ENCODE results near the gene P3H3. TPM values are rescaled to one million over a fixed set of nuclear protein-coding genes. Genes with fewer than 3 reads are reported as not detected.

P3H3 gene
- total RNA-seq = 133 and 175 TPM in 2 replicates

DNA sequence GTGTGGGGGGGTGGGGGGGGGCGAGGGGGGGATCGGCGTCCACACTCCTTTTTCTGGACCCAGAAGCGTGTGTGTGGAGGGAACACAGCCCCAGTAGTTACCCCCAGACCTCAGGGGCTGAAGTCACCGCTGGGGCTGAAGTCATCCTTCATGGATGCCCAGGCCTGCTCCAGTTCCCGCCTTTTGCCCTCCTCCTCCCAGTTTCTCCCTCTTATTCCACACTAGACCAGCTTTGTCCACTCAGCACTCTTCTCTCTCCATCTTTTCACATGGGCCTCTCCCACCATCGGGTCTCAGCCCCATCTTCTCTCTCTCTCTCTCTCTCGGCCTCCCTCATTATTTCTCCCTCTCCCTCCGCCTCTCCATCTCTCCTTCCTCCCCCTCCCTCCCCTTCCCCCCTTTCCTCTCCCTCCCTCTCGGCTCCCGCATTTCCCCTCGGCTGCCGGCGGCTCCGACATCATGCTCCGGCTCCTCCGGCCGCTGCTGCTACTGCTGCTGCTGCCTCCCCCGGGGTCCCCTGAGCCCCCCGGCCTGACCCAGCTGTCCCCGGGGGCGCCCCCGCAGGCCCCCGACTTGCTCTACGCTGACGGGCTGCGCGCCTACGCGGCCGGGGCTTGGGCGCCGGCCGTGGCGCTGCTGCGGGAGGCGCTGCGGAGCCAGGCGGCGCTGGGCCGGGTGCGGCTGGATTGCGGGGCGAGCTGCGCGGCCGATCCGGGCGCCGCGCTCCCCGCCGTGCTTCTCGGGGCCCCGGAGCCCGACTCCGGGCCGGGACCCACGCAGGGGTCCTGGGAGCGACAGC lies at the start of gene P3H3:
P3H3 (plus strand) TSS at position 426 of the 799 bp plus-strand sequence; CDS start at position 460, 34 bp downstream.

GRCh38 chr12:6788972-6789924 lies 39.0 kb upstream of the P3H3 start, which contains the start of gene CD4:
TSS of gene CD4 (plus strand) at chr12:6789528. CDS start at chr12:6800139, 10,611 bp downstream.

DNA sequence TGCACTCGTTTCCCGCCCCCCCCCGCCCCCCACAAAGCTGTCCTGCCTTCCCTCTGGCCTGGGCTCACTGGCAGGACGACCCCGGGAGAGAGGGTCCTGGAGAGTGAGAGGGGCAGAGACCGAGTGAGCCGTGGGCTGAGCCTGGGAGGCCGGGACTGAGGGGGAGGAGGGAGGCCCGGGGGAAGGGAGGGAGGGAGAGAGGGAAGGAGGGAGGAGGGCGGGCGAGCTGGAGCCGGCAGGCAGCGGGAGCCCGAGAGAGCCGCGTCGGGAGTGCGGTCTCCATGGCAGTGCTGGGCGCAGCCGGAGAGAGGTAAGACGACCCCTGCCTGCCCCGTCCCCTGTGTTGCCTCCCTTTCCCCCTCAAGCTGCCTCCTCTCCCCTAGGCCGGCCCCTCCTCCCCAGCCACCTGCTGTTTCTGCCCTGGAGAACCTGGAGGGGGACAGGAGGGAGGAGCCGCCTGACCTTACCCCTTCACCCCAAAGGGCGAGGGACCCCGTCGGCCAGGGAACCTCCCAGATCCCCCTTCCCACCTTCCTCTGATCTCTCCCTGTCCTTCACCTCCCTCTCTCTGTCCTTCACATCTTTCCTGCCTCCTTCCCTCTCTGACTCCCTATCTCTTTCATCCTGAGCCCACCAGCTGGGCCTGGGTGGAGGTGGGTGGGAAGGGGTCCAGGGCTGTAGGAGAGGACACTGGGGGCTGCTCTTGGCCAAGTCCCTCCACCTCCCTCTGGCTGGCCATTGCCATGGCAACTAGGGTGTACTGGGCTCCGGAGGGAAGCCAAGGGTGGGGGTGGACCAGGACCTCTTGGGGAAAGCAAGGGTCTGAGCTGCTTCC lies 6.4 kb upstream of the P3H3 start, which contains the start of gene GPR162:
GPR162 (plus strand) TSS at position 231 of the 835 bp plus-strand sequence. CDS start 2,078 bp downstream, outside the sequence.

DNA sequence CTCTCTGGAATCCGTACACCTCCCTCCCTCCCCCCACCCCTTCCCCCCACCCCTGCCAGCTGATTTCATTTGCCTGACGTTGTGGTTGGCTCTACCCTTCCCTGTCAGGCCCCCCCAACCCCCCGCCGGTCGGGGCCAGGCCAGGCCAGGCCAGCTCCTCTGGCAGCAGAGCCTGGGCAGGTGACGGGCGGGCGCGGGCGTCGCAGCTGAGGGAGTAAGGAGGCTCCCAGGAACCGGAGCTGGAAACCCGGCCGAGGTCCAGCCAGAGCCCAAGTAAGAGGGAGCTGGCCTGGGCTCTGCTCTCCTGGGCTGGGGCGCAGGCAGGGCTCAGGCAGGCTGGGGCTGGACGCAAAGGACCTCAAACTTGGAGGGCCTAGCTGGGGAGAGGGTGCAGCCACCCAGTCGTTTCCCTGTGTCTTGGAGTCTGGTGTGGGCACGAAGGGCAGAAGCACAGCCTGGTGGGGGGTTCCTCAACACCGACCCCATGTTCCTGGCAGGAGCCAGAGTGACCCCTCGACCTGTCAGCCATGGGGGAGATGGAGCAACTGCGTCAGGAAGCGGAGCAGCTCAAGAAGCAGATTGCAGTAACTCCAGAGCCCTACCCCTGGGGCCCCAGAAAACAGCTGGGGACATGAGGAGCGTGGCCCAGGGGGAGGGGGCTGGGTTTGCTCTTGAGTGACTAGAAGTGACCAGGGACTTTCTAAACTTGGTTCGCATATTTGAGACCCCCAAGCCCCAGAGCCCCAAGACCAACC lies 12.7 kb downstream of the P3H3 start, which contains the start of gene GNB3:
GNB3 (plus strand) TSS at position 165 of the 755 bp plus-strand sequence; CDS start at position 528, 363 bp downstream.

GRCh38 chr12:6851153-6851920 lies 23.1 kb downstream of the P3H3 start, which contains the start of gene CDCA3:
TSS of gene CDCA3 (minus strand) at chr12:6851286. CDS start at chr12:6850952, 334 bp downstream.

DNA sequence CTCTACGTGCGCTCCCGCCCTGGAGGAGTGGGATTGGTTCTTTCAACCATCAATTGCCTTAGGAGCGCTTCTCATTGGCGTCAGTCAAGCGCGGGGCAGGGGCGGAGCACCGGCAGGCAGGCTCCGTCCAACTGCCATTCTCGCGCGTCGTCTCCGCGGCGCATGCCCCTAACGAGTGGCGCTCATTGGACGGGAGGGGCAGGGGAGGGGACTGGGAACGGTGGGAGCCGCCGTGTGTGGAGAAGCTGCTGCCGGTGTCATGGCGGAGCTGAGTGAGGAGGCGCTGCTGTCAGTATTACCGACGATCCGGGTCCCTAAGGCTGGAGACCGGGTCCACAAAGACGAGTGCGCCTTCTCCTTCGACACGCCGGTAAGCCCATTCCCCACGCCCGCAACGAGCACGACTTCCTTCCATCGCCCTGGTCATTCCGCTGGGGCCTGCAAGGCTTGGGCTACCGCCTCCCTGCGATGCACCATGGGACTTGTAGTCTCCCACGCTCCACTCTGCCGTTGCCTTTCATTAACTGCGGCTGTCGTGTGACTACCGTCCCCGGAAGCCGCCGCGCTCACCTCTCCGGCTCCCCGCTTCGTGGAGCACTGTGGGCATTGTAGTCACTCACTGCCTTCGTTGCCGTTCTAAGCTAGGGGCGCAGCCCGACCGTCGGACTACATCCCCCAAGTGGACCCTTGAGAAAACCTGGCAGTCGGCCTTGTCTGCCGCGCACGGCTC lies 23.9 kb downstream of the P3H3 start, which contains the start of gene USP5:
USP5 (plus strand) TSS at position 230 of the 730 bp plus-strand sequence; CDS start at position 260, 30 bp downstream.

DNA sequence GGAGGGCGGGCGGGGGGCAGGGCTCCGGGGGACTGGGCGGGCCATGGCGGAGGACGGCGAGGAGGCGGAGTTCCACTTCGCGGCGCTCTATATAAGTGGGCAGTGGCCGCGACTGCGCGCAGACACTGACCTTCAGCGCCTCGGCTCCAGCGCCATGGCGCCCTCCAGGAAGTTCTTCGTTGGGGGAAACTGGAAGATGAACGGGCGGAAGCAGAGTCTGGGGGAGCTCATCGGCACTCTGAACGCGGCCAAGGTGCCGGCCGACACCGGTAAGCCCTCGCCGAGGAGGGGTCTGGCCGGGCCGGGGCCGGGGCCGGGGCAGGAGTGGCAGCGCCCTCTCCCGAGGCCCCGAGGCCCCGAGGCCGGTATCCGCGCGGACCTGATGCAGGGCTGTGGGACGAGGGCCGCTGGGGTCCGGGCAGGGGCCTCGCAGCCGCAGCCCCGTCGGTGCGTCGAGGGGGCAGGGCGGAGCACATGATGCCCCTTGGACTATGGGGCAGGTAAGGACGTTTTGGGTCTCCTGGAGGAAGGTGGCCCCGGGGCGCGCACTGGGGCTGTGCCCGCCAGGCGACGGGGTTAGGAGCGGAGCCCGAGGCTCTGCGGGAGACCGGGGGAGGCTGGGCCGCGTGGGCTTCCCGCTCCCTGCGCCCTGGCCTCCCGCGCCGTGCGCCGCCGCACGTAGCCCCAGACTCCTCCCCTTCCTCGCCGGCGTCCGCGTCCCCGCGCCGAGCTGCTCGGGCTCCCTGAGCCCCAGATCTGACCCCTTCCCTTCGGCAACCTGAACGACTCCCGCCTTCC lies 39.4 kb downstream of the P3H3 start, which contains the start of gene TPI1:
TPI1 (plus strand) TSS at position 119 of the 798 bp plus-strand sequence; CDS start at position 155, 36 bp downstream.

GRCh38 chr12:6873094-6874014 lies 45.1 kb downstream of the P3H3 start, which contains the start of gene SPSB2:
TSS of gene SPSB2 (minus strand) at chr12:6873303. CDS start at chr12:6872901, 402 bp downstream.

Other genes starting within 250 kb of the P3H3 start
- gene CHD4, start 221.0 kb upstream of the P3H3 start, total RNA-seq = 259 and 264 TPM in 2 replicates
- gene LPAR5, start 192.4 kb upstream of the P3H3 start, total RNA-seq = 0.12 TPM in 1 of 2 replicates, not detected in the other
- 0.22 and 0.25 TPM in 2 replicates for gene ACRBP, start 181.0 kb upstream of the P3H3 start, total RNA-seq
- 20.8 and 30.4 TPM in 2 replicates for gene ING4, start 165.3 kb upstream of the P3H3 start, total RNA-seq
- gene ZNF384, start 139.0 kb upstream of the P3H3 start, total RNA-seq = 10.1 and 10.3 TPM in 2 replicates
- gene PIANP, start 127.6 kb upstream of the P3H3 start, total RNA-seq = under 0.01 TPM in 1 of 2 replicates, not detected in the other
- gene COPS7A, start 104.4 kb upstream of the P3H3 start, total RNA-seq = 76.7 and 77.9 TPM in 2 replicates
- gene MLF2, start 75.3 kb upstream of the P3H3 start, total RNA-seq = 131 and 181 TPM in 2 replicates
- 60.1 and 63.5 TPM in 2 replicates for gene PTMS, start 62.0 kb upstream of the P3H3 start, total RNA-seq
- under 0.01 and 0.11 TPM in 2 replicates for gene LAG3, start 55.9 kb upstream of the P3H3 start, total RNA-seq
- gene CD4, start 38.9 kb upstream of the P3H3 start, total RNA-seq = 0.25 TPM in 1 of 2 replicates, not detected in the other
- gene GPR162, start 6.6 kb upstream of the P3H3 start, total RNA-seq = 5.0 and 6.0 TPM in 2 replicates
- 2.9 and 3.7 TPM in 2 replicates for gene GNB3, start 12.5 kb downstream of the P3H3 start, total RNA-seq
- gene CDCA3, start 22.9 kb downstream of the P3H3 start, total RNA-seq = 9.0 and 35.9 TPM in 2 replicates
- gene USP5, start 23.7 kb downstream of the P3H3 start, total RNA-seq = 94.9 and 147 TPM in 2 replicates
- gene TPI1, start 39.1 kb downstream of the P3H3 start, total RNA-seq = 1,238 and 1,525 TPM in 2 replicates
- 7.0 and 9.5 TPM in 2 replicates for gene SPSB2, start 44.9 kb downstream of the P3H3 start, total RNA-seq
- gene LRRC23, start 76.4 kb downstream of the P3H3 start, total RNA-seq = 8.6 and 14.4 TPM in 2 replicates
- gene ENO2, start 86.2 kb downstream of the P3H3 start, total RNA-seq = 29.0 and 38.4 TPM in 2 replicates
- 15.7 and 22.4 TPM in 2 replicates for gene ATN1, start 99.6 kb downstream of the P3H3 start, total RNA-seq
- not detected in 2 replicates for gene RNU7-1, start 115.4 kb downstream of the P3H3 start, total RNA-seq
- 60.8 and 143 TPM in 2 replicates for gene C12orf57, start 115.6 kb downstream of the P3H3 start, total RNA-seq
- gene PTPN6, start 122.9 kb downstream of the P3H3 start, total RNA-seq = 0.11 TPM in 1 of 2 replicates, not detected in the other
- gene PHB2, start 142.3 kb downstream of the P3H3 start, total RNA-seq = 155 and 196 TPM in 2 replicates
- gene EMG1, start 142.5 kb downstream of the P3H3 start, total RNA-seq = 43.5 and 72.2 TPM in 2 replicates
- gene LPCAT3, start 190.1 kb downstream of the P3H3 start, total RNA-seq = 7.2 and 7.7 TPM in 2 replicates
- gene C1S, start 232.3 kb downstream of the P3H3 start, total RNA-seq = 72.8 and 248 TPM in 2 replicates

Measured in uterine smooth muscle cell (primary cell).